A673 (cell line): ENCODE data around the gene MBL2. TPM values are rescaled to one million over a fixed set of nuclear protein-coding genes. Genes with fewer than 3 reads are reported as not detected.

Experiments used
- BruUV-seq: library from RNA; stranded (reverse); fragments of 400-500 nt; replicated peaks from 2 replicates; lab custom pipeline; 2021; lab: Mats Ljungman, UMichigan
- CTCF ChIA-PET: fragments of 300-600 bp; sonication (Branson Sonifier 250); formaldehyde crosslinking; loops from one replicate; lab custom pipeline; 2022; ENCODE audit warnings: antibody characterized with exemption; lab: Charles Lee
- POLR2A ChIA-PET: fragments of 300-600 bp; sonication (Branson Sonifier 250); formaldehyde crosslinking; loops from one replicate; lab custom pipeline; 2022; ENCODE audit warnings: antibody characterized with exemption; ENCODE audit not compliant: low non-redundant PET; lab: Charles Lee
- DNase-seq: peaks from one replicate; pipeline ENCODE4 v3.0.0-alpha.2; 2015; ENCODE audit warnings: low spot score
- H3K27ac ChIP-seq: fragments of 200-600 bp; sonication (generic); 2 replicates; pipeline ENCODE4 v1.5.1; 2016; ENCODE audit warnings: mixed run types, low read depth, mild to moderate bottlenecking, mixed read lengths, antibody characterized with exemption, low read length; ENCODE audit not compliant: poor library complexity, severe bottlenecking
- H3K27me3 ChIP-seq: fragments of 200-600 bp; sonication (generic); replicated peaks from 2 replicates; pipeline ENCODE4 v1.6.1; 2017; ENCODE audit warnings: mixed run types, low read depth, mild to moderate bottlenecking, mixed read lengths, antibody characterized with exemption, low read length; ENCODE audit not compliant: insufficient read depth, poor library complexity
- H3K36me3 ChIP-seq: fragments of 200-600 bp; sonication (generic); 2 replicates; pipeline ENCODE4 v1.6.1; 2016; ENCODE audit warnings: mixed run types, mild to moderate bottlenecking, mixed read lengths, antibody characterized with exemption, low read length; ENCODE audit not compliant: insufficient read depth, poor library complexity, severe bottlenecking
- H3K4me1 ChIP-seq: fragments of 200-600 bp; sonication (generic); 2 replicates; pipeline ENCODE4 v1.6.1; 2017; ENCODE audit warnings: mixed run types, mild to moderate bottlenecking, mixed read lengths, antibody characterized with exemption, low read length; ENCODE audit not compliant: insufficient read depth, poor library complexity, severe bottlenecking
- H3K4me3 ChIP-seq: fragments of 200-600 bp; sonication (generic); 2 replicates; pipeline ENCODE4 v1.5.1; 2016; ENCODE audit warnings: low read depth, mixed run types, mild to moderate bottlenecking, mixed read lengths, low read length; ENCODE audit not compliant: poor library complexity, severe bottlenecking
- H3K9me3 ChIP-seq: fragments of 200-600 bp; sonication (generic); 2 replicates; pipeline ENCODE4 v1.6.1; 2016; ENCODE audit warnings: mixed run types, low read depth, mild to moderate bottlenecking, mixed read lengths, antibody characterized with exemption, low read length; ENCODE audit not compliant: poor library complexity, severe bottlenecking
- CTCF ChIP-seq: fragments of 300-800, 200-600 bp; sonication (generic); conservative IDR thresholded peaks from 2 replicates; pipeline ENCODE4 v1.5.1; 2017; ENCODE audit warnings: low read depth, mild to moderate bottlenecking, antibody characterized with exemption, low read length, moderate library complexity, mixed read lengths
- EZH2 ChIP-seq: fragments of 200-600 bp; sonication (generic); IDR thresholded peaks from 2 replicates; pipeline ENCODE4 v1.6.1; 2017; ENCODE audit warnings: borderline replicate concordance, low read depth, mild to moderate bottlenecking, mixed read lengths, antibody characterized with exemption, low read length; ENCODE audit not compliant: poor library complexity, severe bottlenecking
- intact Hi-C: fragments of 100-400 bp; cut with micrococcal nuclease; formaldehyde crosslinking; loops from one replicate; pipeline ENCODE4 v1.10.0; 2022; ENCODE audit not compliant: unreplicated experiment
- total RNA-seq: library from RNA; stranded (reverse); gene quantifications from 2 replicates; pipeline ENCODE4 v1.2.3, GENCODE V29; 2021

The MBL2 gene
- total RNA-seq, 1 experiment from 2014 or later, result not detected

DNA sequence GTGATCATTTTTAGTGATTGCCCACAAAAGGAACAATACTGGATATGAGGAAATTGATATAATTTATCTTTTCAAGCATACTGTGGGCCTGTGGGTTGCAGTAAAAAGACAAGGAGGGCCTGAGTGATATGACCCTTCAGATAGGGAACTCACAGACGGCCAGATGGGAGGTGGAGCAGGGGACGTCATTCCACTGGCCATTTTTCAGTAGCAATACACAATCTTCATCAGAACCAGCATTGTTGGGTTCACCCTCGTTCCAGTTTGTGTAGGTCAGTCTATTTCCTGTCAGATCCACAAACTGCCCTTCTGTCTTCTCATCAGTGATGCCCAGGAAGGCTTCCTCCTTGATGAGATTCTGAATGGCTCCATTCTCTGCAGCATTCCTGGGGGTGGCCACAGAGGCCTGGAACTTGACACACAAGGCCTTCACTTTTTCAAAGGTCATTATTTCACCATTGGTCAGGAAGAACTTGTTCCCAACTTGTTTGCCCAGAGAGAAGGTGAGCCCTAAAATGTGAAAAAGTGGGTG is 4.5 kb downstream of the MBL2 start:
- no peaks in the 10 kb centered on the region for H3K4me1 ChIP-seq
- H3K36me3 ChIP-seq, result no peaks in the 10 kb centered on the region
- POLR2A ChIA-PET, result no interaction called here
- no peak for DNase-seq
- TF ChIP-seq EZH2 (no peak), CTCF (no peak)
- CTCF ChIA-PET, result no interaction called here
- no peak overlapping the region for H3K4me3 ChIP-seq
- H3K27ac ChIP-seq, result no peak overlapping the region
- no TSS peak for BruUV-seq
- intact Hi-C loops, result no loop called here
- no peaks in the 10 kb centered on the region for H3K9me3 ChIP-seq
- H3K27me3 ChIP-seq, result peaks cover 4% of the 10 kb centered on the region

- DNase-seq, result no peak
- peaks cover 4% of the 10 kb centered on the region for H3K27me3 ChIP-seq
- ChIA-PET POLR2A (no interaction called here), CTCF (no interaction called here)
- intact Hi-C loops, result no loop called here
- H3K9me3 ChIP-seq, result no peaks in the 10 kb centered on the region
- H3K36me3 ChIP-seq, result no peaks in the 10 kb centered on the region
- no peak for TF ChIP-seq CTCF
- TF ChIP-seq EZH2, result no peak
- H3K4me3 ChIP-seq, result no peak overlapping the region
- no peaks in the 10 kb centered on the region for H3K4me1 ChIP-seq
- BruUV-seq, result no TSS peak
- H3K27ac ChIP-seq, result no peak overlapping the region
Measured at GRCh38 chr10:52762088-52762487, 10.5 kb downstream of the MBL2 start.

DNA sequence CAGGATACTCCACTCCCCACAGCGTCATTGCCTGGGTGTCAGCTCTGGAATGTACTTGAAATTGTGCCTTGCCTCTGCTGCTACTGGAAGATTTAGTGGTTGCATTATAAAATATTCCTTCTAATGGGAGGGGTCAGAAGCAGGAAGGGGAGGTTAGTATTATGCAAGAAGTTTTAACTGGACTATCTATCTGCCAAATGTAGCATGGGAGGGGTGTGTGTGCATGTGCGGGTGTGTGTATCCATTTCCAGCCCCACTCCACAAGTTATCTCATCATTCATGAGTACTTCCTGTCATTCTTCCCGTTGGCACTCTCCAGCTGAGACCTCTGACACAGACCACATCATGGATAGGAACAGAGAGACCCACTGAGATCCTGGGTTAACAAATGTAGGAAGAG is 13.4 kb downstream of the MBL2 start:
- intact Hi-C loops, result no loop called here
- BruUV-seq, result no TSS peak
- TF ChIP-seq EZH2 (no peak), CTCF (no peak)
- H3K36me3 ChIP-seq, result no peaks in the 10 kb centered on the region
- H3K4me1 ChIP-seq, result no peaks in the 10 kb centered on the region
- DNase-seq, result no peak
- H3K9me3 ChIP-seq, result no peaks in the 10 kb centered on the region
- no peaks in the 10 kb centered on the region for H3K27me3 ChIP-seq
- H3K27ac ChIP-seq, result no peak overlapping the region
- ChIA-PET POLR2A (no interaction called here), CTCF (no interaction called here)
- H3K4me3 ChIP-seq, result no peak overlapping the region
